Measurements from ENCODE around the gene DHCR24.
"Not testable (repeated sequence)": the region's sequence is repeated elsewhere in the genome, so short reads cannot be mapped to it uniquely, and the experiment has no call there.

DHCR24 gene

DNA sequence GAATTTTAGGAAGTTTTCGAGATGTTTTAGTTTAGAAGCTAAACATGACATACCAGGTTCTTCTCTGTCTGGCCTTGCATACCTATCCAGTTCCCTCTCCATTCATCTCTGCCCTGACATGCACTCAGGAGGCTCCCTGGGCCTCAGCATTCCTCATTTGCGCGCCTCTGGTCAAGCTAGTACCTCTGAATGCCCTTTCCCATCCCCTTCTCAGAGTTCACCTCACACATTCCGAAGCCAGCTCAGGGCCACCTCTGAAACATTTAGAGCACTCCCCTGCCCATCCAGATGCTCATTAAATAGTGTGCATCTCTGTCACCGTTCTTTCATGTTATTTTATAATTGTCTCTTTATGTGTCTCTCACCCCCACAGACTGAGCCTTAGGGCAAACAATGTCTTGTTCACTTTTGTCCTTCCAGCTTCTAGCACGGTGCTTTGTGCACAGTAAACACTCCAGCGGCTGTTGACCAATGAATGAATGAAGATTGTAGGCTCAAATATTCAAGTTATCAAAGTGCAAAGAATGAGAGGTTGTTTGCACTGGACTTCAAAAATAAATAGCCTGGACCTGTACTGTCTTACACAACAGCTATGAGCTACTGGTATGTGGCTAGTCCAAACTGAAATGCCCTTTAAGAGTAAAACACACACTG is 1.2 kb upstream of the DHCR24 start:
- no peak for DNase-seq (ENCODE audit: low read depth in 2 of 2)

- no peak for DNase-seq (ENCODE audit: low read depth in 2 of 2)
Observed at GRCh38 chr1:54887665-54888071, 673 bp upstream of the DHCR24 start.

DNA sequence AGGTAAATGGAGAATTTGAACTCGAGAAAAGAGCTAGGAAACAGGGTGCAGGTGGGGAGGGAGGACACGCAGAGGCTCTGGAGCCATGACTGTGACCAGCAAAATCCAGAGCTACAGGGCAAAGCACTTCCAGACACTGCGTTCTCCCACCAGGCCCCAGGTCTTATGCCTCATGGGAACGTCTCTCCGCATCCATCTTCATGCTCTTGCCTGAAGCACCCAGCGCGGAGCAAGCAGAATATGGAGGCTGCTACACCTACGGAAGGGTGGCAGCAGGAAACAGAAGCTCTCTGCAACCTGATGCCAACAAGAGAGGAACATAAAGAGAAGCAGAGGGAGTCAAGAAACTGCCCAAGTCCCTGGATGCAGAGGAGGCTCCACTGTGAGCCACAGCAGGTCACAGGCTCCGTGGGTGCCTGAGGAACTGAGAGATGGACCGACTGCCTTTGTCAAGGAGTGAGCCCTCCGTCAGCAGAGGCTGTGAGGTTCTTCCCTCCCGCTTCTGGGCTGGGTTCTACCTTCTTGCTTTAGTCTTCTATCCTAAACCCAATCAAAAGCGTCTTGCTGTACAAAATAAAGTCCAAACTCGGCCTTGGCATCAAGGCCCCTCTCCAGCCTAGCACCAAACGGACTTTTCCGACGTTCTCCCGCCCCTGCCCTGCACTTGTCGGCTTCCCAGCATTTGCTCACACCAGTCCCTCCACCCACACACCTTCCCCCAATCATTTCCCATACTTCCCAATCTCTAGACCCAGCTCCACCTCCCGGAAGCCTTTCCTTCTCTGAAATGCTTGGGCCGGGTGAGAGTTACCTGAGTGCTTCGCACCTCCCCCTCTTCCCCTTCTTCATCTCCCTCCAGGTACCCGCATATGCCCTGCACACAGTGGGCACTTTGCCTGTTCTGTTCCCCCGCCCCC is 930 bp downstream of the DHCR24 start:
- DNase-seq (ENCODE audit: low read depth in 2 of 2) = no peak

DNA sequence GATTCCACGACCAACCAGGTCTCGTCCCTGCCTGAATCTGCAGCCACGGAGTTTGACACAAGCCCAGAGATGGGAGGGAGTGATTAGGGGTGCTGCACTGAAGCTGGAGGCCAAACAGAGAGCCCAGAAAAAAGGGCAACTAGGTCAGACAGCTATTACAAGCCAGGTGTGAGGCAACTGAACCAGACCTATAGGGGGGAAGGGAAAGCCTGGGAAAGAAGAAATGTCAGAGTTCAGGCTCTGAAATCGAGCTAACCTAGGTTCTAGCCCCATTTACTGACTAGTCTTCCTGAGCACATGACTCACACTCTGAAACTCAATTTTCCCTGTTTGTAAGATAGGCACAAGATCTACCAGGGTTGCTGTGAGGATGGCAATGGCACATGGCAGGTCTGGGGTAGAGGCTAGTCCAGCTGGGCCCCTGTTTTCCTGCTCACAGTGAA is 1.7 kb downstream of the DHCR24 start:
- DNase-seq (ENCODE audit: low read depth in 2 of 2) = no peak

DNA sequence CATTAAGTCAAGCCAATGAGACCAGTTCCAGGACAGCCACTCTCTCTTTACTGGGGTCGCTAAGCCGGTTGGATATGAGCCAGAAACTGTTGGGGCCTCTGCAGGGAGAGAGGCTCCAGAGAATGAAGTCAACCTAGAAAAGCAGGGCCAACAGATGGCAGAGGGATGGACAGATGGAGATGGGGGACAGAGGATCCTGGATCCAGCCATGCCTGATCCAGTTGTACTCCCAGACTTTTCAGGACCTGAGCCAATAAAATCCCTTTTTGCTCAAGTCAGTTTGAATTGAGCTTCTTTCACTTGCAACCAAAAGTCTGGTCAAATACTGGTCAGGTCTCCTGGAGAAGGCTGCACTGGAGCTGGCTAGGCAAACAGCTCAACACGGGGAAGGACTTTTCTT is 2.2 kb downstream of the DHCR24 start:
- DNase-seq (ENCODE audit: low read depth in 2 of 2) = no peak

GRCh38 chr1:54884135-54884586 is 2.8 kb downstream of the DHCR24 start:
- DNase-seq (ENCODE audit: low read depth in 2 of 2) = no peak

- no peak for DNase-seq (ENCODE audit: low read depth in 2 of 2)
Observed at GRCh38 chr1:54883349-54884102, 3.5 kb downstream of the DHCR24 start.

DNA sequence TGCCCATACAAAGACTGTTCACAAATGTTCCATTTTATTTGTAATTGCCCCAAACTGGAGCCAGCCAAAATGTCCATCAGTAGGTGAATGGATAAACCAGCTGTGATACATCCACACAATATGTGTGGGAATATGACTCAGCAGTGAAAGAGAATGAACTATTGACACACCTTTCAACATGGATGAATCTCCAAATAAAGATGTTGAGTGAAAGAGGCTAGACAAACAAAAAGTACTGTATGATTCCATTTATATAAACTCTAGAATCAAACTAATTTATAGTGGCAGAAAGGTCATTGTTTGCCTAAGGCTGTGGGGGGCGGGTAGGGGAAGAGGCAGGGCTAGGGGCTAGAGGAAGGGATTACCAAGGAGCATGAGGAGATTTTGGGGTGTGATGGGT is 4.5 kb downstream of the DHCR24 start:
- DNase-seq (ENCODE audit: low read depth in 2 of 2) = no peak

DNA sequence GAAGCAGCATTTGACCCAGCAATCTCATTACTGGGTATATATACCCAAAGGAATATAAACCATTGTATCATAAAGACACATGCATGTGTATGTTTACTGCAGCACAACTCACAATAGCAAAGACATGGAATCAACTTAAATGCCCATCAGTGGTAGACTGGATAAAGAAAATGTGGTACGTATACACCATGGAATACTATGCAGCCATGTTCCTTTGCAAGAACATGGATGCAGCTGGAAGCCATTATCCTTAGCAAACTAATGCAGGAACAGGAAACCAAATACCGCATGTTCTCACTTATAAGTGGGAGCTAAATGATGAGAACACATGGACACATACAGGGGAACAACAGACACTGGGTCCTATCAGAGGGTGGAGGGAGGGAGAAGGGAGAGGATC is 5.4 kb downstream of the DHCR24 start:
- not testable (repeated sequence) for DNase-seq (ENCODE audit: low read depth in 2 of 2)

GRCh38 chr1:54879872-54880271 is 7.1 kb downstream of the DHCR24 start:
- DNase-seq (ENCODE audit: low read depth in 2 of 2) = no peak

DNA sequence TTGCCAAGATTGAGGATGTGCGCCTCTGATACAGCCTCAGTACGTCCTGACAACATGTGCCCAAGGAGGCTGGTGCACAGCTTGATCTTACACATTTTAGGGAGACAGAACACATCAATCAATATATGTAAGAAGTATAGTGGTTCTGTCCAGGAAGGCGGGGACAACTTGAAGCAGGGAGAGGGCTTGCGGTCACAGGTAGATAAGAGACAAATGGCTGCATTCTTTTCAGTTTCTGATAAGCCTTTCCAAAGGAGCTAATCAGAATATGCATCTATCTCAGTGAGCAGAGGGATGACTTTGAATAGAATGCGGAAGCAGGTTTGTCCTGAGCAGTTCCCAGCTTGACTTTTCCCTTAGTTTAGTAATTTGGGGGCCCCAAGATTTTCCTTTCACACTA is 10.2 kb downstream of the DHCR24 start:
- DNase-seq (ENCODE audit: low read depth in 2 of 2) = no peak

DNA sequence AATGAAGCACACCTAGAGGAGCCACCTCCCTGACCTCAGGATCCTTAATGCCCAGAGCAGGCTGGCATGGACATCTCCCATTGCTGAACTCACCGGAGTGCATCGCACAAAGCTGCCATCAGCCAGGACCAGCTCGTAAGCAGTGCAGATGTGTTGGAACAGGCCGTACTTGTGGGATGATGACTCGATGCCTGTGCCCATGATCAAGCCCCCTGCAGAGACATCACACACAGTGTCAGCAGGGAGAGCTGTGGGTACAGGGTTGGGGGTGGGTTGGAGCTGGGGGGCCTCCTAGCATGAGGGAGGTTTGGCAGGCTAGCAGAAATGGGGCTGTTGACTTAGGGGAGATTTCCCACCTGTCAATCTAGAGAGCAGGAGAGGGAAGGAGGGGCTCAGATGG is 12.0 kb downstream of the DHCR24 start:
- no peak for DNase-seq (ENCODE audit: low read depth in 2 of 2)

DNA sequence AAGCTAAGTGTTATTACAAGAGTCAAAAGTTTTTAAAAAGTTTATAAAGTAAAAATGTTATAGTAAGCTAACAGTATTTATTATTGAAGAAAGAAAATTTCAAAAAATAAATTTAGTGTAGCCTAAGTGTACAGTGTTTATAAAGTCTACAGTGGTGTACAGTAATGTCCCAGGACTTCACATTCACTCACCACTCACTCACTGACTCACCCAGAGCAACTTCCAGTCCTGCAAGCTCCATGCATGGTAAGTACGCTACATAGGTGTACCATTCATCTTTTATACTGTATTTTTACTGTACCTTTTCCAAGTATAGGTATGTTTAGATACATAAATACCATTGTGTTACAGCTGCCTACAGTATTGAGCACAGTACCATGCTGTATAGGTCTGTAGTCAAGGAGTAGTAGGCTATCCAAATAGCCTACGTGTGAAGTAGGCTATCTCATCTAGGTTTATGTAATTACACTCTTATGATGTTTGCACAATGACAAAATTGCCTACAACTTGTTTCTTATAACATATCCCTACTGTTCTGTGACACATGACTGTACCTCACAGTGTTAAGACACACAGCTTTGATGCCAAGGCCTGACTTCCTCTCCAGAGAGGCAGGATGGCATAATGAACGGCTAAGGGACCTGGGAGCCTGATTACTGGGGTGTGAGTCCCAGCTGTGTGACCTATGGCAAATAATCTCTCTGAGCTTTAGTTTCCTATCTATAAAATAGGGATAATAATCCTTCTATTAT is 12.7 kb downstream of the DHCR24 start:
- DNase-seq (ENCODE audit: low read depth in 2 of 2) = no peak

DNA sequence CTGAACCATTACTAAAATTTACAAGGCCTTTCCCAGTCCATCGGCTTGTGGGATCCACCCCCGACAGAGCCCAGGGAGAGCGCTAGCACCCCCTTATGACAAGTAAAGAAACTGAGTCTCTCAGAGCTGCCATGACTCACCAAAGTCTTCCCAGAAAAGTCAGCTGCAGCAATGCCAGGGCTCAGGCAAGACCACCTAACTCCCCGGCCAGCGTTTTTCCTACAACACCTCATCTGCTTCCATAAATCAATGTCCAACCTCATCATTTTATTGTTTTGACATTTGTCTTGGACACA is 15.0 kb downstream of the DHCR24 start:
- DNase-seq (ENCODE audit: low read depth in 2 of 2) = no peak

- DNase-seq (ENCODE audit: low read depth in 2 of 2) = no peak
Observed at GRCh38 chr1:54871275-54872035, 15.5 kb downstream of the DHCR24 start.

- no peak for DNase-seq (ENCODE audit: low read depth in 2 of 2)
Observed at GRCh38 chr1:54870869-54871268, 16.1 kb downstream of the DHCR24 start.

GRCh38 chr1:54869173-54869851 is 17.7 kb downstream of the DHCR24 start:
- no peak for DNase-seq (ENCODE audit: low read depth in 2 of 2)

GRCh38 chr1:54867717-54868057 is 19.3 kb downstream of the DHCR24 start:
- DNase-seq (ENCODE audit: low read depth in 2 of 2) = no peak

DNA sequence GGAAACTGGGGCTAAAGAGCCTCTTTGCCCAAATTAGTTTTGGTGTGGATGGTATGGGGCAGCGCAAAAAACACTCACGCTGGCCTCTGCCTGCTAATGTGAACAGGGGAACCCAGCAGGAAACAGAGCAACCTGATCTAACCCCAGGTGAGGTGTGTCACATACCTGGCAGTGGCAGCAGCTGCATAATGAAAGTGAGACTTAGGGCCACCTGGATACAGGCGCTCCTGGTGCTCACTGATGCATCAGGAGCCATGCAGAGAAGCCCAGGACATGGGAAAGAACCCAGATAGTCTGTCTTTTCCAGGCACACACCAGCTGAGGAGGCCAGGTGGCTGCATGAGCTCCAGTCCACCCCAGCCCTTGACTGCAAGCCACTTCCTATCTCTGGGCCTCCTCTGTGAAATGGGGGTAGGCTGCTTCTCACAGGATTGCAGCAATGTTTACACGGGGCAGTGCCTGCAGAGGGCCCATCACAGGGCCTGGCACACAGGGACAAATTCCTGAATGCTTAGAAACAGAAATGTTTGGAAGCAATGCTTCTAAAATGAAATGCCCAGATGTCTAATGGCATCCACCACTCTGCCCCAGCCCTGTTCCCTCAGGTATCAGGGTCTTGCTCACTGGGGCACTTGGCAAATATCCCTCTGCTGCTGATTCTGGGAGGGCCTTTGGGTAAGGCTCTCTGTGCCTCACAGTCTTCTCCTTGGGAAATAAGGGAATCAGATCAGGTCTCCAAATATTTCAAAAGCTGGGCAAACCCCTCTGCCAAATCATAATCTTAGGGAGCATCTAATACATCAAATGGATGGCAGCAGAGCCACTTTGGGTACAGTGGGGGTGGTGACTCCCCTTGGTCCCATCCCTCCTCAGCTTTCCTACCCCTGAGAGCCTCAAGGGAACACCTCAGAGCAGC is 19.9 kb downstream of the DHCR24 start:
- no peak for DNase-seq (ENCODE audit: low read depth in 2 of 2)
